Mesendoderm (in vitro differentiated cells): ENCODE data around the gene PCBD2.
A peak's percentile ranks its signal among the peaks of the same experiment; 100 is the strongest.

Experiments
- DNase-seq: peaks from one replicate; pipeline ENCODE4 v3.0.0; 2013
- H2AK5ac ChIP-seq: 2 replicates; pipeline ENCODE4 v1.6.1; 2013; ENCODE audit warnings: low read length, inconsistent platforms
- H2BK120ac ChIP-seq: 2 replicates; pipeline ENCODE4 v1.6.1; 2013; ENCODE audit warnings: low read depth, mild to moderate bottlenecking, low read length, moderate library complexity, mixed read lengths
- H2BK15ac ChIP-seq: replicated peaks from 2 replicates; pipeline ENCODE4 v1.6.1; 2013; ENCODE audit warnings: low read depth, mild to moderate bottlenecking, moderate library complexity
- H2BK5ac ChIP-seq: 2 replicates; pipeline ENCODE4 v1.6.1; 2013; ENCODE audit warnings: low read length, inconsistent platforms
- H3K18ac ChIP-seq: 2 replicates; pipeline ENCODE4 v1.6.1; 2013; ENCODE audit warnings: mild to moderate bottlenecking, low read length, mixed read lengths
- H3K23ac ChIP-seq: one replicate; pipeline ENCODE4 v1.6.1; 2013; ENCODE audit warnings: low read length
- H3K27ac ChIP-seq: 2 replicates; pipeline ENCODE4 v1.5.1; 2013; ENCODE audit warnings: low read depth, mild to moderate bottlenecking, inconsistent platforms, low read length, moderate library complexity
- H3K27me3 ChIP-seq: 2 replicates; pipeline ENCODE4 v1.6.1; 2013; ENCODE audit warnings: low read length, control low read depth, mild to moderate bottlenecking, inconsistent platforms; ENCODE audit not compliant: insufficient read depth, poor library complexity
- H3K36me3 ChIP-seq: 2 replicates; pipeline ENCODE4 v1.6.1; 2013; ENCODE audit warnings: low read length, inconsistent platforms; ENCODE audit not compliant: control insufficient read depth, insufficient read depth
- H3K4ac ChIP-seq: one replicate; pipeline ENCODE4 v1.6.1; 2013; ENCODE audit warnings: low read depth, mild to moderate bottlenecking, low read length, moderate library complexity
- H3K4me1 ChIP-seq: 2 replicates; pipeline ENCODE4 v1.6.1; 2013; ENCODE audit warnings: low read depth, low read length, inconsistent platforms; ENCODE audit not compliant: control insufficient read depth
- H3K4me2 ChIP-seq: 2 replicates; pipeline ENCODE4 v1.6.1; 2013; ENCODE audit warnings: low read length
- H3K4me3 ChIP-seq: 2 replicates; pipeline ENCODE4 v1.5.1; 2013; ENCODE audit warnings: mild to moderate bottlenecking, low read length
- H3K56ac ChIP-seq: one replicate; pipeline ENCODE4 v1.6.1; 2013; ENCODE audit warnings: low read length
- H3K79me1 ChIP-seq: 2 replicates; pipeline ENCODE4 v1.6.1; 2013; ENCODE audit warnings: low read length, inconsistent platforms
- H3K79me2 ChIP-seq: 2 replicates; pipeline ENCODE4 v1.6.1; 2013; ENCODE audit warnings: mild to moderate bottlenecking, low read length; ENCODE audit not compliant: control insufficient read depth, insufficient read depth
- H3K9ac ChIP-seq: 2 replicates; pipeline ENCODE4 v1.6.1; 2013; ENCODE audit warnings: low read length, inconsistent platforms
- H4K5ac ChIP-seq: one replicate; pipeline ENCODE4 v1.6.1; 2013; ENCODE audit warnings: low read length
- H4K8ac ChIP-seq: one replicate; pipeline ENCODE4 v1.6.1; 2013; ENCODE audit warnings: low read depth, mild to moderate bottlenecking, control low read depth, low read length, moderate library complexity
- WGBS: extraction: QIAGEN DNeasy Blood & Tissue Kit; methylation state at CpG from one replicate; pipeline ENCODE4 v1.1.7; 2013; ENCODE audit warnings: low lambda C conversion rate, missing lambda C conversion rate; ENCODE audit not compliant: insufficient coverage; ENCODE audit errors: extremely low coverage; 5-methylcytosine and 5-hydroxymethylcytosine counted together

PCBD2 gene

GRCh38 chr5:134892926-134893325 is 12.0 kb upstream of the PCBD2 start:
- no peak overlapping the region for H4K8ac ChIP-seq
- H4K5ac ChIP-seq, result no peak overlapping the region
- H3K23ac ChIP-seq, result no peak overlapping the region
- H3K4ac ChIP-seq, result no peak overlapping the region
- no peaks in the 10 kb centered on the region for H3K79me2 ChIP-seq
- no peak for DNase-seq
- no CpG with 5 or more reads among the region's 2 CpGs for WGBS
- no peaks in the 10 kb centered on the region for H3K79me1 ChIP-seq
- H2BK5ac ChIP-seq, result no peak overlapping the region
- H3K27me3 ChIP-seq, result no peaks in the 10 kb centered on the region
- no peak overlapping the region for H2BK120ac ChIP-seq
- H3K56ac ChIP-seq, result no peak overlapping the region
- H3K27ac ChIP-seq, result no peak overlapping the region
- no peak overlapping the region for H3K4me3 ChIP-seq
- H3K18ac ChIP-seq, result no peak overlapping the region
- no peak overlapping the region for H3K4me2 ChIP-seq
- H2AK5ac ChIP-seq, result no peak overlapping the region
- H2BK15ac ChIP-seq, result no peak overlapping the region
- H3K9ac ChIP-seq, result no peak overlapping the region
- H3K36me3 ChIP-seq, result no peaks in the 10 kb centered on the region
- no peaks in the 10 kb centered on the region for H3K4me1 ChIP-seq

GRCh38 chr5:134893748-134894505 is 11.0 kb upstream of the PCBD2 start:
- Histone ChIP-seq H2BK5ac (no peak overlapping the region), H3K4ac (no peak overlapping the region), H3K23ac (no peak overlapping the region), H4K5ac (no peak overlapping the region), H3K79me2 (no peaks in the 10 kb centered on the region), H2AK5ac (no peak overlapping the region), H3K79me1 (no peaks in the 10 kb centered on the region), H3K36me3 (no peaks in the 10 kb centered on the region), H2BK15ac (no peak overlapping the region), H4K8ac (no peak overlapping the region), H3K4me2 (no peak overlapping the region), H3K18ac (no peak overlapping the region), H3K27ac (no peak overlapping the region), H2BK120ac (no peak overlapping the region), H3K9ac (no peak overlapping the region), H3K4me1 (no peaks in the 10 kb centered on the region), H3K56ac (no peak overlapping the region), H3K4me3 (no peak overlapping the region), H3K27me3 (no peaks in the 10 kb centered on the region)
- no peak for DNase-seq
- no CpG with 5 or more reads among the region's 7 CpGs for WGBS

- no CpG with 5 or more reads among the region's 10 CpGs for WGBS
- Histone ChIP-seq H3K36me3 (no peaks in the 10 kb centered on the region), H3K9ac (no peak overlapping the region), H3K4ac (no peak overlapping the region), H3K4me1 (no peaks in the 10 kb centered on the region), H2BK15ac (no peak overlapping the region), H3K56ac (no peak overlapping the region), H3K4me3 (no peak overlapping the region), H3K27ac (no peak overlapping the region), H2AK5ac (no peak overlapping the region), H4K8ac (no peak overlapping the region), H4K5ac (no peak overlapping the region), H3K79me2 (peaks cover 1% of the 10 kb centered on the region), H3K18ac (no peak overlapping the region), H2BK120ac (no peak overlapping the region), H3K4me2 (no peak overlapping the region), H3K27me3 (no peaks in the 10 kb centered on the region), H3K79me1 (peaks cover 2% of the 10 kb centered on the region), H2BK5ac (no peak overlapping the region), H3K23ac (no peak overlapping the region)
- DNase-seq, result no peak
These were observed 2.7 kb upstream of the PCBD2 start for GRCh38 chr5:134902071-134902801.

DNA sequence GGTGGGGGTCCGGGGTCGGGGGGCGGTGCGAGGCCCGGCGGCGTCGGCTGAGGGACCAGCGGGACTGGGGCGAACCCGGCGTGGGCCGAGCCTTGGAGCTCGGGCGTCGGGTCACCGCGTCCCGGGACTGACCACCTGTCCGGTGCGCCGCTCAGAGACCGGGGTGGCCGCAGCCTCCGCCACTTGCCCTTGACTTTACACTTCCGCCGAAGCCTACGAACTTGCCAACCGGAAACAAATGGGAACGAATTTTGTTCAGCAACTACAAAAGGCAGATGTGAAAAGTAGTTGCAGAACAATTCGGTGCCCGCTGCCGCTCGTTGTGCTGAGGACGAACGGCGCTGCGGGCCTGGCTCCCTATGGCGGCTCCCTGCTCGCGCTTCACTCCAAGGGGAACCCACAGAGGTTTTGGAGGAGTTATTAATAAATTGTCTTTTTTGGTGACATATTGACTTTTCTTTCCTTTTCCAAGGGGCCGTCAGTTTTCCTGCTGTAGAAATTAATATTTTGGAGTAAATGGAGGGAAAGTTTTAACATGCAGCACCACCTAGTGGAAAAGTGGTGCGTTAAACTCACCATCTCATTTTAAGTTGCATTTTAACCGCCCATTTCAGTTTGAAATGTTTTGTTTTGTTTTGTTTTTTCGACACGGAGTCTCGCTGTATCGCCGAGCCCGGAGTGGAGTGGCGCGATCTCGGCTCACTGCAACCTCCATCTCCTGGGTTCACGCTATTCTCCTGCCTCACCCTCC is 490 bp downstream of the PCBD2 start:
- peak; percentile 64 for DNase-seq

GRCh38 chr5:134906811-134907210 is 1.9 kb downstream of the PCBD2 start:
- no CpG with 5 or more reads among the region's 1 CpG for WGBS

More for the DNA sequence above, 490 bp downstream of the PCBD2 start:
- H4K8ac ChIP-seq, result no peak overlapping the region
- H3K27me3 ChIP-seq, result no peaks in the 10 kb centered on the region
- H3K4me2 ChIP-seq, result peak overlapping the region; percentile 74
- no peak overlapping the region for H2BK120ac ChIP-seq
- H2AK5ac ChIP-seq, result no peak overlapping the region
- H3K79me2 ChIP-seq, result peaks cover 1% of the 10 kb centered on the region
- no peaks in the 10 kb centered on the region for H3K36me3 ChIP-seq
- H3K27ac ChIP-seq, result peak overlapping the region; percentile 67
- no peaks in the 10 kb centered on the region for H3K4me1 ChIP-seq
- WGBS, result no CpG with 5 or more reads among the region's 54 CpGs
- peak overlapping the region; percentile 47 for H3K18ac ChIP-seq
- H3K56ac ChIP-seq, result peak overlapping the region; percentile 95
- peak overlapping the region; percentile 57 for H3K4ac ChIP-seq
- no peak overlapping the region for H2BK15ac ChIP-seq
- no peak overlapping the region for H4K5ac ChIP-seq
- peak overlapping the region; percentile 81 for H3K9ac ChIP-seq
- peaks cover 2% of the 10 kb centered on the region for H3K79me1 ChIP-seq
- no peak overlapping the region for H2BK5ac ChIP-seq
- peak overlapping the region; percentile 83 for H3K4me3 ChIP-seq
- H3K23ac ChIP-seq, result peak overlapping the region; percentile 30

More at GRCh38 chr5:134906811-134907210, 1.9 kb downstream of the PCBD2 start:
- H3K4me1 ChIP-seq, result no peaks in the 10 kb centered on the region
- no peak overlapping the region for H3K23ac ChIP-seq
- no peak overlapping the region for H3K27ac ChIP-seq
- no peak overlapping the region for H2BK5ac ChIP-seq
- no peak overlapping the region for H3K56ac ChIP-seq
- no peak overlapping the region for H2AK5ac ChIP-seq
- no peak overlapping the region for H4K5ac ChIP-seq
- peaks cover 1% of the 10 kb centered on the region for H3K79me2 ChIP-seq
- H2BK120ac ChIP-seq, result no peak overlapping the region
- H3K4ac ChIP-seq, result no peak overlapping the region
- H3K36me3 ChIP-seq, result no peaks in the 10 kb centered on the region
- H3K27me3 ChIP-seq, result no peaks in the 10 kb centered on the region
- no peak overlapping the region for H3K4me2 ChIP-seq
- no peak overlapping the region for H3K4me3 ChIP-seq
- H3K18ac ChIP-seq, result no peak overlapping the region
- H4K8ac ChIP-seq, result no peak overlapping the region
- H2BK15ac ChIP-seq, result no peak overlapping the region
- no peak for DNase-seq
- no peak overlapping the region for H3K9ac ChIP-seq
- H3K79me1 ChIP-seq, result peaks cover 2% of the 10 kb centered on the region
